Panc1 (cell line): ENCODE results near the gene OTUD3. TPM values are rescaled to one million over a fixed set of nuclear protein-coding genes. Genes with fewer than 3 reads are reported as not detected.

ENCODE experiments used
- ATAC-seq: fragments of 200-7000 bp; cut with Tn5 transposase; 2 replicates; pipeline ENCODE4 v1.9.1; 2020; ENCODE audit warnings: mild to moderate bottlenecking, moderate library complexity
- BruUV-seq: library from RNA; stranded (reverse); fragments of 400-500 nt; replicated peaks from 2 replicates; lab custom pipeline; 2021; lab: Mats Ljungman, UMichigan
- CTCF ChIA-PET: fragments of 300-600 bp; sonication (Branson Sonifier 250); formaldehyde crosslinking; loops from one replicate; lab custom pipeline; 2022; ENCODE audit warnings: antibody characterized with exemption; lab: Charles Lee
- POLR2A ChIA-PET: fragments of 300-600 bp; sonication (Branson Sonifier 250); formaldehyde crosslinking; loops from one replicate; lab custom pipeline; 2022; ENCODE audit warnings: antibody characterized with exemption; lab: Charles Lee
- DNase-seq: peaks from one replicate; pipeline ENCODE4 v3.0.0-alpha.2; 2010; ENCODE audit warnings: low read depth, low spot score
- H3K27ac ChIP-seq: 2 replicates; pipeline ENCODE4 v1.5.1; 2011; ENCODE audit warnings: mild to moderate bottlenecking, low read length, inconsistent platforms
- H3K27me3 ChIP-seq: fragments of 200-500 bp; sonication (Bioruptor generic); 2 replicates; pipeline ENCODE4 v1.6.0; 2014; ENCODE audit warnings: low read length, inconsistent platforms; ENCODE audit not compliant: control insufficient read depth, insufficient read depth
- H3K36me3 ChIP-seq: fragments of 200-500 bp; sonication (Bioruptor generic); 2 replicates; pipeline ENCODE4 v1.5.1; 2014; ENCODE audit warnings: inconsistent platforms, mild to moderate bottlenecking, low read length, moderate library complexity; ENCODE audit not compliant: control insufficient read depth, insufficient read depth
- H3K4me1 ChIP-seq: 2 replicates; pipeline ENCODE4 v1.5.1; 2011; ENCODE audit warnings: inconsistent platforms, mild to moderate bottlenecking, low read length, moderate library complexity; ENCODE audit not compliant: control insufficient read depth, insufficient read depth
- H3K4me3 ChIP-seq, 2 experiments: 2 replicates each; pipeline ENCODE4 v1.5.1; 2011 to 2012; ENCODE audit warnings: low read depth in 2 of 2, low read length in 2 of 2, mild to moderate bottlenecking in 2 of 2, inconsistent platforms in 1 of 2, moderate library complexity in 1 of 2
- H3K9me3 ChIP-seq: fragments of 200-500 bp; sonication (Bioruptor generic); 2 replicates; pipeline ENCODE4 v1.5.1; 2014; ENCODE audit warnings: low read depth, mild to moderate bottlenecking, inconsistent platforms, low read length, moderate library complexity; ENCODE audit not compliant: control insufficient read depth, insufficient read depth
- CTCF ChIP-seq: fragments of 450-650 bp; IDR thresholded peaks from 2 replicates; pipeline ENCODE4 v1.5.1; 2017; ENCODE audit warnings: mild to moderate bottlenecking
- POLR2AphosphoS5 ChIP-seq: IDR thresholded peaks from 2 replicates; pipeline ENCODE4 v1.6.1; 2012; ENCODE audit warnings: mild to moderate bottlenecking, low read depth, low read length, moderate library complexity
- SIN3A ChIP-seq: IDR thresholded peaks from 2 replicates; pipeline ENCODE4 v1.6.1; 2012; ENCODE audit warnings: low read depth, mild to moderate bottlenecking, low read length, moderate library complexity, borderline replicate concordance; ENCODE audit not compliant: insufficient read depth
- TCF7L2 ChIP-seq: IDR thresholded peaks from 2 replicates; pipeline ENCODE4 v1.6.1; 2011; ENCODE audit warnings: mild to moderate bottlenecking, low read depth, low read length, inconsistent platforms
- in situ Hi-C: cut with HindIII; loops from 2 replicates; pipeline ENCODE4 v1.10.0; 2016; ENCODE audit warnings: low sequenced_read_pairs, low pct_unique_long_range_greater_than_20kb
- intact Hi-C: fragments of 100-400 bp; cut with micrococcal nuclease; formaldehyde crosslinking; loops from one replicate; pipeline ENCODE4 v1.10.0; 2022; ENCODE audit not compliant: unreplicated experiment
- total RNA-seq: library from RNA; stranded (reverse); gene quantifications from one replicate; pipeline ENCODE4 v1.2.1, GENCODE V29; 2021; ENCODE audit not compliant: unreplicated experiment
- TF ChIP-seq, protein P1 (sequence below), 2 experiments: IDR thresholded peaks; 2 replicates each; pipeline ENCODE4 v1.6.1; 2011 to 2012; ENCODE audit warnings: low read depth in 2 of 2, control low read depth in 1 of 2, low read length in 1 of 2, mild to moderate bottlenecking in 1 of 2, moderate library complexity in 1 of 2; ENCODE audit not compliant: insufficient read depth in 1 of 2

Gene OTUD3
- total RNA-seq, 1 experiment from 2014 or later = 14.1 TPM

GRCh38 chr1:19884312-19884711 is 2.1 kb downstream of the OTUD3 start:
- no peak overlapping the region for H3K4me3 ChIP-seq
- BruUV-seq = no TSS peak
- ChIA-PET CTCF (no interaction called here), POLR2A (no interaction called here)
- no peak for ATAC-seq
- no peak for DNase-seq
- in situ Hi-C loops = no loop called here
- intact Hi-C loops = no loop called here
- no peaks in the 10 kb centered on the region for H3K27me3 ChIP-seq
- H3K27ac ChIP-seq = no peak overlapping the region
- peaks cover 9% of the 10 kb centered on the region for H3K4me1 ChIP-seq
- TF ChIP-seq TCF7L2 = no peak
- TF ChIP-seq, protein P1, sequence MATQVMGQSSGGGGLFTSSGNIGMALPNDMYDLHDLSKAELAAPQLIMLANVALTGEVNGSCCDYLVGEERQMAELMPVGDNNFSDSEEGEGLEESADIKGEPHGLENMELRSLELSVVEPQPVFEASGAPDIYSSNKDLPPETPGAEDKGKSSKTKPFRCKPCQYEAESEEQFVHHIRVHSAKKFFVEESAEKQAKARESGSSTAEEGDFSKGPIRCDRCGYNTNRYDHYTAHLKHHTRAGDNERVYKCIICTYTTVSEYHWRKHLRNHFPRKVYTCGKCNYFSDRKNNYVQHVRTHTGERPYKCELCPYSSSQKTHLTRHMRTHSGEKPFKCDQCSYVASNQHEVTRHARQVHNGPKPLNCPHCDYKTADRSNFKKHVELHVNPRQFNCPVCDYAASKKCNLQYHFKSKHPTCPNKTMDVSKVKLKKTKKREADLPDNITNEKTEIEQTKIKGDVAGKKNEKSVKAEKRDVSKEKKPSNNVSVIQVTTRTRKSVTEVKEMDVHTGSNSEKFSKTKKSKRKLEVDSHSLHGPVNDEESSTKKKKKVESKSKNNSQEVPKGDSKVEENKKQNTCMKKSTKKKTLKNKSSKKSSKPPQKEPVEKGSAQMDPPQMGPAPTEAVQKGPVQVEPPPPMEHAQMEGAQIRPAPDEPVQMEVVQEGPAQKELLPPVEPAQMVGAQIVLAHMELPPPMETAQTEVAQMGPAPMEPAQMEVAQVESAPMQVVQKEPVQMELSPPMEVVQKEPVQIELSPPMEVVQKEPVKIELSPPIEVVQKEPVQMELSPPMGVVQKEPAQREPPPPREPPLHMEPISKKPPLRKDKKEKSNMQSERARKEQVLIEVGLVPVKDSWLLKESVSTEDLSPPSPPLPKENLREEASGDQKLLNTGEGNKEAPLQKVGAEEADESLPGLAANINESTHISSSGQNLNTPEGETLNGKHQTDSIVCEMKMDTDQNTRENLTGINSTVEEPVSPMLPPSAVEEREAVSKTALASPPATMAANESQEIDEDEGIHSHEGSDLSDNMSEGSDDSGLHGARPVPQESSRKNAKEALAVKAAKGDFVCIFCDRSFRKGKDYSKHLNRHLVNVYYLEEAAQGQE (IDR thresholded peaks at IDR 0.05; ENCODE audit: insufficient read depth in 1 of 2, low read depth in 2 of 2, low read length in 1 of 2) = no peak
- no peak for TF ChIP-seq SIN3A
- no peak for TF ChIP-seq CTCF
- no peak for TF ChIP-seq POLR2AphosphoS5
- H3K9me3 ChIP-seq = no peaks in the 10 kb centered on the region
- peaks cover 3% of the 10 kb centered on the region; the same call in 1 of the 2 replicates for H3K36me3 ChIP-seq

GRCh38 chr1:19885821-19886220 is 3.6 kb downstream of the OTUD3 start:
- in situ Hi-C loops = no loop called here
- H3K4me3 ChIP-seq = no peak overlapping the region
- H3K9me3 ChIP-seq = no peaks in the 10 kb centered on the region
- ChIA-PET CTCF (no interaction called here), POLR2A (no interaction called here)
- no peak for ATAC-seq
- no peak for DNase-seq
- peaks cover 5% of the 10 kb centered on the region for H3K36me3 ChIP-seq
- H3K4me1 ChIP-seq = peaks cover 9% of the 10 kb centered on the region
- BruUV-seq = no TSS peak
- H3K27ac ChIP-seq = no peak overlapping the region
- intact Hi-C loops = no loop called here
- no peaks in the 10 kb centered on the region for H3K27me3 ChIP-seq
- TF ChIP-seq CTCF (no peak), SIN3A (no peak), TCF7L2 (no peak), POLR2AphosphoS5 (no peak)
- TF ChIP-seq, protein P1 (IDR thresholded peaks at IDR 0.05; ENCODE audit: insufficient read depth in 1 of 2, low read depth in 2 of 2, low read length in 1 of 2) = no peak
